Neural progenitor cell (in vitro differentiated cells): ENCODE results near the gene CRK. TPM values are rescaled to one million over a fixed set of nuclear protein-coding genes. Genes with fewer than 3 reads are reported as not detected.
"Not testable (repeated sequence)": the region's sequence is repeated elsewhere in the genome, so short reads cannot be mapped to it uniquely, and the experiment has no call there.

Experiments
- DNase-seq: peaks from one replicate; pipeline ENCODE4 v3.0.0-alpha.2; 2016; ENCODE audit warnings: low spot score
- H2AFZ ChIP-seq: fragments of 200-600 bp; sonication (generic); replicated peaks from 2 replicates; pipeline ENCODE4 v1.6.1; 2016; ENCODE audit warnings: antibody characterized with exemption
- H3F3A ChIP-seq: fragments of 200-600 bp; sonication (generic); 2 replicates; pipeline ENCODE4 v1.6.1; 2016; ENCODE audit warnings: antibody characterized with exemption, low read depth
- H3K27ac ChIP-seq: fragments of 200-600 bp; sonication (generic); 2 replicates; pipeline ENCODE4 v1.5.1; 2016; ENCODE audit warnings: mild to moderate bottlenecking
- H3K27me3 ChIP-seq: fragments of 200-600 bp; sonication (generic); 2 replicates; pipeline ENCODE4 v1.6.1; 2016; ENCODE audit warnings: mild to moderate bottlenecking, moderate library complexity
- H3K36me3 ChIP-seq: fragments of 200-600 bp; sonication (generic); 2 replicates; pipeline ENCODE4 v1.5.1; 2016
- H3K4me1 ChIP-seq: fragments of 200-600 bp; sonication (generic); 2 replicates; pipeline ENCODE4 v1.6.1; 2016; ENCODE audit warnings: mixed run types
- H3K4me2 ChIP-seq: fragments of 200-600 bp; sonication (generic); 2 replicates; pipeline ENCODE4 v1.6.1; 2016
- H3K4me3 ChIP-seq: fragments of 200-600 bp; sonication (generic); 2 replicates; pipeline ENCODE4 v1.5.1; 2016
- H3K79me2 ChIP-seq: fragments of 200-600 bp; sonication (generic); 2 replicates; pipeline ENCODE4 v1.6.1; 2016; ENCODE audit warnings: low read depth
- H3K9ac ChIP-seq: fragments of 200-600 bp; sonication (generic); 2 replicates; pipeline ENCODE4 v1.6.1; 2016
- H3K9me3 ChIP-seq: fragments of 200-600 bp; sonication (generic); 2 replicates; pipeline ENCODE4 v1.5.1; 2016; ENCODE audit warnings: low read depth
- H4K20me1 ChIP-seq: fragments of 200-600 bp; sonication (generic); 2 replicates; pipeline ENCODE4 v1.6.1; 2016; ENCODE audit warnings: low read depth
- H3K27ac Mint-ChIP-seq: 3 replicates; pipeline ENCODE4 v1.8.0; 2021; ENCODE audit warnings: mixed read lengths
- H3K27me3 Mint-ChIP-seq: 2 replicates; pipeline ENCODE4 v1.8.0; 2022; ENCODE audit warnings: low read depth, mild to moderate bottlenecking, inconsistent platforms, moderate library complexity, mixed read lengths; ENCODE audit not compliant: insufficient read depth
- H3K36me3 Mint-ChIP-seq: 3 replicates; pipeline ENCODE4 v1.8.0; 2021; ENCODE audit warnings: mixed read lengths
- H3K4me1 Mint-ChIP-seq: 3 replicates; pipeline ENCODE4 v1.8.0; 2021; ENCODE audit warnings: mixed read lengths
- H3K4me3 Mint-ChIP-seq: 3 replicates; pipeline ENCODE4 v1.8.0; 2021; ENCODE audit warnings: mild to moderate bottlenecking, moderate library complexity, mixed read lengths
- H3K9me3 Mint-ChIP-seq: 3 replicates; pipeline ENCODE4 v1.8.0; 2020; ENCODE audit warnings: mixed read lengths
- EZH2 ChIP-seq: fragments of 200-600 bp; sonication (generic); IDR thresholded peaks from 2 replicates; pipeline ENCODE4 v1.6.1; 2017; ENCODE audit warnings: antibody characterized with exemption, mild to moderate bottlenecking, moderate library complexity
- EZH2phosphoT487 ChIP-seq: fragments of 200-600 bp; sonication (generic); IDR thresholded peaks from 2 replicates; pipeline ENCODE4 v1.6.1; 2017; ENCODE audit warnings: antibody characterized with exemption
- total RNA-seq: library from RNA; depleted of rRNA; stranded (reverse); fragments of >200 nt; gene quantifications from 2 replicates; pipeline ENCODE4 v1.2.3, GENCODE V29; 2015; ENCODE audit warnings: low replicate concordance
- TF ChIP-seq, protein P1 (sequence below): fragments of 200-600 bp; sonication (generic); IDR thresholded peaks from 2 replicates; pipeline ENCODE4 v1.5.1; 2017; ENCODE audit warnings: antibody characterized with exemption, mild to moderate bottlenecking

Gene CRK
- total RNA-seq, 1 donor from 2014 or later, result 59.6 TPM

- Mint-ChIP-seq H3K36me3 (peaks cover 21% of the 10 kb centered on the region), H3K4me1 (peaks cover 13% of the 10 kb centered on the region), H3K27ac (no peak overlapping the region), H3K4me3 (no peak overlapping the region), H3K27me3 (no peaks in the 10 kb centered on the region), H3K9me3 (no peaks in the 10 kb centered on the region)
- no peak for TF ChIP-seq EZH2
- TF ChIP-seq, protein P1, sequence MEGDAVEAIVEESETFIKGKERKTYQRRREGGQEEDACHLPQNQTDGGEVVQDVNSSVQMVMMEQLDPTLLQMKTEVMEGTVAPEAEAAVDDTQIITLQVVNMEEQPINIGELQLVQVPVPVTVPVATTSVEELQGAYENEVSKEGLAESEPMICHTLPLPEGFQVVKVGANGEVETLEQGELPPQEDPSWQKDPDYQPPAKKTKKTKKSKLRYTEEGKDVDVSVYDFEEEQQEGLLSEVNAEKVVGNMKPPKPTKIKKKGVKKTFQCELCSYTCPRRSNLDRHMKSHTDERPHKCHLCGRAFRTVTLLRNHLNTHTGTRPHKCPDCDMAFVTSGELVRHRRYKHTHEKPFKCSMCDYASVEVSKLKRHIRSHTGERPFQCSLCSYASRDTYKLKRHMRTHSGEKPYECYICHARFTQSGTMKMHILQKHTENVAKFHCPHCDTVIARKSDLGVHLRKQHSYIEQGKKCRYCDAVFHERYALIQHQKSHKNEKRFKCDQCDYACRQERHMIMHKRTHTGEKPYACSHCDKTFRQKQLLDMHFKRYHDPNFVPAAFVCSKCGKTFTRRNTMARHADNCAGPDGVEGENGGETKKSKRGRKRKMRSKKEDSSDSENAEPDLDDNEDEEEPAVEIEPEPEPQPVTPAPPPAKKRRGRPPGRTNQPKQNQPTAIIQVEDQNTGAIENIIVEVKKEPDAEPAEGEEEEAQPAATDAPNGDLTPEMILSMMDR, result no peak
- TF ChIP-seq EZH2phosphoT487, result no peak
- no peak overlapping the region for H2AFZ ChIP-seq
- no peak overlapping the region for H3K4me3 ChIP-seq
- H3K4me2 ChIP-seq, result no peak overlapping the region
- no peaks in the 10 kb centered on the region for H3K9me3 ChIP-seq
- peaks cover 8% of the 10 kb centered on the region for H3K36me3 ChIP-seq
- H3K4me1 ChIP-seq, result no peaks in the 10 kb centered on the region
- no peak overlapping the region for H3K9ac ChIP-seq
- H3F3A ChIP-seq, result no peaks in the 10 kb centered on the region
- no peak for DNase-seq
- peaks cover 3% of the 10 kb centered on the region for H3K79me2 ChIP-seq
- no peak overlapping the region for H3K27ac ChIP-seq
- peaks cover 4% of the 10 kb centered on the region for H4K20me1 ChIP-seq
- H3K27me3 ChIP-seq, result no peaks in the 10 kb centered on the region
Measured at GRCh38 chr17:1420163-1420562, 35.9 kb downstream of the CRK start.

- H3K27ac Mint-ChIP-seq, H3K36me3 ChIP-seq, H3K4me1 Mint-ChIP-seq, DNase-seq, H3K27me3 ChIP-seq, H3K79me2 ChIP-seq, H3K4me3 ChIP-seq, H3K4me2 ChIP-seq, H3K4me3 Mint-ChIP-seq, H3K4me1 ChIP-seq, H4K20me1 ChIP-seq, H3K27me3 Mint-ChIP-seq, H3K9me3 Mint-ChIP-seq, H2AFZ ChIP-seq, H3K27ac ChIP-seq, H3F3A ChIP-seq, H3K9me3 ChIP-seq, H3K9ac ChIP-seq: not testable (repeated sequence)
- peaks cover 16% of the 10 kb centered on the region for H3K36me3 Mint-ChIP-seq
Measured at GRCh38 chr17:1418476-1418875, 37.6 kb downstream of the CRK start.

DNA sequence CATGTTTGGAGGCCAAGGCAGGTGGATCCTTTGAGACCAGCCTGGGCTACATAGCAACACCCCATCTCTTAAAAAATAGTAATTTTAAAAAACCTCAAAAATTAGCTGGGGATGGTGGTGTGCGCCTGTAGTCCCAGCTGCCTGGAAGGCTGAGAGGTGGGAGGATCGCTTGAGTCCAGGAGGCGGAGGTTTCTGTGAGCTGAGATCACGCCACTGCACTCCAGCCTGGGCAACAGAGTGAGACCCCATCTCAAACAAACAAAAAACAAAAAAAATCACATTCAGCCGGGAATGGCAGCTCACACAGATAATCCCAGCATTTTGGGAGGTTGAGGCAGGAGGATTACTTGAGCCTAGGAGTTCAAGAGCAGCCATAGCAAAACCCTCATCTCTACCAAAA lies 39.6 kb downstream of the CRK start:
- Mint-ChIP-seq H3K36me3 (peaks cover 7% of the 10 kb centered on the region), H3K27ac (no peak overlapping the region), H3K27me3 (no peaks in the 10 kb centered on the region), H3K4me3 (no peak overlapping the region), H3K9me3 (no peaks in the 10 kb centered on the region), H3K4me1 (no peaks in the 10 kb centered on the region)
- DNase-seq, result no peak
- Histone ChIP-seq H3K9ac (no peak overlapping the region), H2AFZ (no peak overlapping the region), H3K9me3 (no peaks in the 10 kb centered on the region), H3K79me2 (no peaks in the 10 kb centered on the region), H3K4me3 (no peak overlapping the region), H3K4me1 (no peaks in the 10 kb centered on the region), H3K27ac (no peak overlapping the region), H3F3A (peaks cover 5% of the 10 kb centered on the region), H3K36me3 (peaks cover 8% of the 10 kb centered on the region), H3K4me2 (no peak overlapping the region), H4K20me1 (no peaks in the 10 kb centered on the region), H3K27me3 (no peaks in the 10 kb centered on the region)
- TF ChIP-seq EZH2phosphoT487 (no peak), EZH2 (no peak)
- TF ChIP-seq, protein P1, result no peak

DNA sequence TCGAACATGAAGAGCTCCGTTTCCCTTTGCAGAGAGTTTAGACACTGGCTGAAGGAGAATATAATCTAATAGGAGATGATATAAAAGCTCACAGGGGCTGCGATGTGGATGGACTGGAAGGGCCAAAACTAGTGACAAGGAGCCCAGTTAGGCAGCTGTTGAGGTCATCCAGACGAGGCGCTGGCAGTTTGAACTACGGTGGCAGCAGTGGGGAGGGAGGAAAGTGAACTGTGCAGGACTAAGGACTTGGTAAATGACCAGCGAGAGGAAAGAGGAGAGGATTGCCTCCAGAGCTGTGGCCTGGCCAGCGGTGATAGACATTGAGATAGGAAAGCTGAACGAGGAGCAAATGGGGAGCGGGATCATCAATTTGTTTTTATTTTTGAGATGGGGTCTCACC lies 41.4 kb downstream of the CRK start:
- no peaks in the 10 kb centered on the region for H3K9me3 Mint-ChIP-seq
- no peaks in the 10 kb centered on the region for H3K36me3 ChIP-seq
- no peaks in the 10 kb centered on the region for H3K27me3 ChIP-seq
- no peaks in the 10 kb centered on the region for H3K4me1 Mint-ChIP-seq
- H3K4me2 ChIP-seq, result no peak overlapping the region
- TF ChIP-seq EZH2 (no peak), EZH2phosphoT487 (no peak)
- TF ChIP-seq, protein P1, result no peak
- no peaks in the 10 kb centered on the region for H3K79me2 ChIP-seq
- no peak overlapping the region for H3K27ac ChIP-seq
- H3K36me3 Mint-ChIP-seq, result peaks cover 3% of the 10 kb centered on the region
- no peak for DNase-seq
- H3K4me1 ChIP-seq, result no peaks in the 10 kb centered on the region
- H4K20me1 ChIP-seq, result no peaks in the 10 kb centered on the region
- no peak overlapping the region for H2AFZ ChIP-seq
- H3K4me3 ChIP-seq, result no peak overlapping the region
- peaks cover 8% of the 10 kb centered on the region for H3F3A ChIP-seq
- no peaks in the 10 kb centered on the region for H3K27me3 Mint-ChIP-seq
- no peaks in the 10 kb centered on the region for H3K9me3 ChIP-seq
- H3K9ac ChIP-seq, result no peak overlapping the region
- H3K27ac Mint-ChIP-seq, result peak overlapping the region; percentile 65
- H3K4me3 Mint-ChIP-seq, result no peak overlapping the region
